DOHH2 (cell line): ENCODE data around the gene RALGAPA2.

Source experiments
- H3F3A ChIP-seq: fragments of 200-600 bp; sonication (generic), shearing (Covaris generic); 2 replicates; pipeline ENCODE4 v1.6.0; 2016; ENCODE audit warnings: antibody characterized with exemption, mild to moderate bottlenecking; ENCODE audit not compliant: control insufficient read depth, insufficient read depth
- H3K27ac ChIP-seq: fragments of 200-600 bp; sonication (generic); 2 replicates; pipeline ENCODE4 v1.5.1; 2014; ENCODE audit warnings: low read depth, mild to moderate bottlenecking, low read length, moderate library complexity
- H3K27me3 ChIP-seq: fragments of 200-600 bp; sonication (generic); 2 replicates; pipeline ENCODE4 v1.6.1; 2014; ENCODE audit warnings: mild to moderate bottlenecking, low read length, mixed read lengths; ENCODE audit not compliant: control insufficient read depth
- H3K36me3 ChIP-seq: fragments of 200-600 bp; sonication (generic); 2 replicates; pipeline ENCODE4 v1.6.1; 2014; ENCODE audit warnings: mild to moderate bottlenecking, low read length, moderate library complexity, mixed read lengths; ENCODE audit not compliant: control insufficient read depth
- H3K4me1 ChIP-seq: fragments of 200-600 bp; sonication (generic); 2 replicates; pipeline ENCODE4 v1.6.1; 2014; ENCODE audit warnings: mild to moderate bottlenecking, low read length, mixed read lengths; ENCODE audit not compliant: control insufficient read depth
- H3K4me2 ChIP-seq: fragments of 200-600 bp; sonication (generic); 2 replicates; pipeline ENCODE4 v1.6.0; 2014; ENCODE audit warnings: mild to moderate bottlenecking, low read length, moderate library complexity
- H3K4me3 ChIP-seq: fragments of 200-600 bp; sonication (generic); 2 replicates; pipeline ENCODE4 v1.5.1; 2014; ENCODE audit warnings: mild to moderate bottlenecking, low read length, mixed read lengths
- H3K79me2 ChIP-seq: fragments of 200-600 bp; sonication (generic); 2 replicates; pipeline ENCODE4 v1.6.1; 2014; ENCODE audit warnings: mild to moderate bottlenecking, low read length, mixed read lengths; ENCODE audit not compliant: control insufficient read depth
- H3K9me2 ChIP-seq: fragments of 200-600 bp; sonication (generic); replicated peaks from 2 replicates; pipeline ENCODE4 v1.6.1; 2014; ENCODE audit warnings: mild to moderate bottlenecking, low read length, mixed read lengths; ENCODE audit not compliant: control insufficient read depth
- H3K9me3 ChIP-seq: fragments of 200-600 bp; sonication (generic); 2 replicates; pipeline ENCODE4 v1.6.1; 2014; ENCODE audit warnings: antibody characterized with exemption, low read length, mixed read lengths; ENCODE audit not compliant: control insufficient read depth, insufficient read depth
- H4K20me1 ChIP-seq: fragments of 200-600 bp; sonication (generic); 2 replicates; pipeline ENCODE4 v1.6.0; 2014; ENCODE audit warnings: low read depth, mild to moderate bottlenecking, antibody characterized with exemption, low read length, moderate library complexity; ENCODE audit not compliant: control insufficient read depth, insufficient read depth
- EZH2phosphoT487 ChIP-seq: fragments of 200-600 bp; sonication (generic); IDR thresholded peaks from 2 replicates; pipeline ENCODE4 v1.6.1; 2017; ENCODE audit warnings: borderline replicate concordance, mild to moderate bottlenecking, antibody characterized with exemption, low read length, moderate library complexity, mixed read lengths
- TF ChIP-seq, protein P1 (sequence below): fragments of 200-600 bp; sonication (generic); IDR thresholded peaks from one replicate; pipeline ENCODE4 v1.5.1; 2014; ENCODE audit warnings: antibody characterized with exemption, mild to moderate bottlenecking, low read depth, low read length; ENCODE audit not compliant: poor library complexity, severe bottlenecking

Gene RALGAPA2

DNA sequence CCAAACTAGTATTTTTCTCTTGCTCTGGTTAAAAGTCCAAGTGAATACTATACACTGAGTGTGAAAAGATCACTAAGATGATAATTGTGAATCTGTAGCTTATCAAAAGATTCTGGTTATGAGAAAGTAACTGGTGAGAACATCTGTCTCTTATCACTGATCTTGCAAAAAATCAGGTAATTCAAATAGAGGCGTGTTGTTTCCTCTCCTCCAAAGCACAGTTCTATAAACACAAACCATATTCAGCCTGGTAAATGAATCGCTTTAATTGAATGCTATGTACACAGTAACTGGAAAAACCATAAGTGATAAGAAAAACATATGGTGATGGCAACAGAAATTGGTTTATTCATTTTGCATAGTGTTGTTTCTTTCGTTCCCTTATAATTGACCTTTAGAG, 161.0 kb downstream of the RALGAPA2 start:
- H3K4me2 ChIP-seq = no peak overlapping the region
- H3K4me3 ChIP-seq = no peak overlapping the region
- H3K27ac ChIP-seq = no peak overlapping the region
- H4K20me1 ChIP-seq = 0 out of 2 replicates have a peak, but pooled peaks cover 2% of the 10 kb centered on the region
- no peaks in the 10 kb centered on the region for H3F3A ChIP-seq
- H3K9me3 ChIP-seq = no peaks in the 10 kb centered on the region
- H3K27me3 ChIP-seq = no peaks in the 10 kb centered on the region
- H3K4me1 ChIP-seq = peaks cover 12% of the 10 kb centered on the region
- H3K36me3 ChIP-seq = no peaks in the 10 kb centered on the region
- no peaks in the 10 kb centered on the region for H3K79me2 ChIP-seq
- H3K9me2 ChIP-seq = no peaks in the 10 kb centered on the region
- no peak for TF ChIP-seq EZH2phosphoT487
- TF ChIP-seq, protein P1, sequence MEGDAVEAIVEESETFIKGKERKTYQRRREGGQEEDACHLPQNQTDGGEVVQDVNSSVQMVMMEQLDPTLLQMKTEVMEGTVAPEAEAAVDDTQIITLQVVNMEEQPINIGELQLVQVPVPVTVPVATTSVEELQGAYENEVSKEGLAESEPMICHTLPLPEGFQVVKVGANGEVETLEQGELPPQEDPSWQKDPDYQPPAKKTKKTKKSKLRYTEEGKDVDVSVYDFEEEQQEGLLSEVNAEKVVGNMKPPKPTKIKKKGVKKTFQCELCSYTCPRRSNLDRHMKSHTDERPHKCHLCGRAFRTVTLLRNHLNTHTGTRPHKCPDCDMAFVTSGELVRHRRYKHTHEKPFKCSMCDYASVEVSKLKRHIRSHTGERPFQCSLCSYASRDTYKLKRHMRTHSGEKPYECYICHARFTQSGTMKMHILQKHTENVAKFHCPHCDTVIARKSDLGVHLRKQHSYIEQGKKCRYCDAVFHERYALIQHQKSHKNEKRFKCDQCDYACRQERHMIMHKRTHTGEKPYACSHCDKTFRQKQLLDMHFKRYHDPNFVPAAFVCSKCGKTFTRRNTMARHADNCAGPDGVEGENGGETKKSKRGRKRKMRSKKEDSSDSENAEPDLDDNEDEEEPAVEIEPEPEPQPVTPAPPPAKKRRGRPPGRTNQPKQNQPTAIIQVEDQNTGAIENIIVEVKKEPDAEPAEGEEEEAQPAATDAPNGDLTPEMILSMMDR = no peak

DNA sequence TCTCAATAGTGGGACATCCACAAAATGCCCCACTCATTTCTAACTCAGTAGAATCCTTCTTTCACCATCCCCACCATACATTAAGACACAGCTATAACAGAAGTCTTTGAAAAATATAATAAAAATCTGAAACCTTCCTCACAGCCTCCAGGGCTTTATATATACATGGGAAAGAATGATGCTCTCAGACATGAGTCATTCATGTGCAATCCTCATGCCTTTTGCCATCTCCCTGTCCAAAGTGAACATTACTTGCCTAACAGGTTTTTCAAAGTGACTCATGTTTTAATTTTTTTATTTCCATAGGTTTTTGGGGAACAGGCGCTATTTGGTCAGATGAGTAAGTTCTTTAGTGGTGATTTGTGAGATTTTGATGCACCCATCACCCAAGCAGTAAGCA, 162.7 kb downstream of the RALGAPA2 start:
- Histone ChIP-seq H3K79me2 (no peaks in the 10 kb centered on the region), H3K4me1 (peaks cover 12% of the 10 kb centered on the region), H4K20me1 (0 out of 2 replicates have a peak, but pooled peaks cover 2% of the 10 kb centered on the region), H3K9me2 (no peaks in the 10 kb centered on the region), H3K36me3 (no peaks in the 10 kb centered on the region), H3K4me2 (no peak overlapping the region), H3F3A (no peaks in the 10 kb centered on the region), H3K27ac (no peak overlapping the region), H3K4me3 (no peak overlapping the region), H3K9me3 (no peaks in the 10 kb centered on the region), H3K27me3 (no peaks in the 10 kb centered on the region)
- TF ChIP-seq, protein P1 = no peak
- TF ChIP-seq EZH2phosphoT487 = no peak

DNA sequence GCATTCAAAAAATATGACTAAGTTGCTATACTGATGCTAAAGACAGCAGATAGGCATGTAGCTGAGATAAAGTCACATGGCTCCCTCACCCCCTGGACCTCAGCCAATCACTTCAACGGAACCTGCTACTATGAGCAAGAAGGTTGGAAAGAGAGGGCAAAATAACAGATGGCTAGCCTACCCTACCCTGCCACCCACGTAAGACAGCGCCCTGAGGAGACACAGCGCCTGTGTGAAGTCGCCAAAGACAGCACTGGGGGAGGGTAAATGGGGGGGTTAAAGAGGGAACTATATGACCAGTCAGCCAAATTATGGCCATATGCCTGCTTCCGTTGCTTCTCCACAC, 163.2 kb downstream of the RALGAPA2 start:
- no peaks in the 10 kb centered on the region for H3K9me3 ChIP-seq
- H3K4me1 ChIP-seq = peaks cover 12% of the 10 kb centered on the region
- no peak overlapping the region for H3K27ac ChIP-seq
- no peaks in the 10 kb centered on the region for H3K79me2 ChIP-seq
- 0 out of 2 replicates have a peak, but pooled peaks cover 2% of the 10 kb centered on the region for H4K20me1 ChIP-seq
- H3K4me2 ChIP-seq = no peak overlapping the region
- no peaks in the 10 kb centered on the region for H3K9me2 ChIP-seq
- H3K27me3 ChIP-seq = no peaks in the 10 kb centered on the region
- TF ChIP-seq, protein P1 = no peak
- no peak for TF ChIP-seq EZH2phosphoT487
- H3K36me3 ChIP-seq = no peaks in the 10 kb centered on the region
- no peak overlapping the region for H3K4me3 ChIP-seq
- H3F3A ChIP-seq = no peaks in the 10 kb centered on the region
